Right cardiac atrium (tissue), 5 donors: ENCODE data around the gene GLI3. TPM values are rescaled to one million over a fixed set of nuclear protein-coding genes. Genes with fewer than 3 reads are reported as not detected.

Experiments used
- ATAC-seq, 2 donors: fragments of 200-7000 bp; cut with Tn5 transposase; one replicate each; pipeline versions ENCODE4 v1.8.0 to v1.9.1; 2020; ENCODE audit warnings: moderate library complexity in 2 of 2, mild to moderate bottlenecking in 1 of 2
- DNase-seq, 3 donors: peaks; one replicate each; pipeline ENCODE4 v3.0.0-alpha.2; 2020
- H3K27ac ChIP-seq: one replicate; pipeline ENCODE4 v1.5.1; 2013; ENCODE audit warnings: mild to moderate bottlenecking, low read length, control low read depth, moderate library complexity
- H3K27me3 ChIP-seq: one replicate; pipeline ENCODE4 v1.6.1; 2013; ENCODE audit not compliant: control insufficient read depth, insufficient read depth
- H3K4me1 ChIP-seq: one replicate; pipeline ENCODE4 v1.6.1; 2013; ENCODE audit warnings: low read length; ENCODE audit not compliant: control insufficient read depth, insufficient read depth
- H3K4me3 ChIP-seq: one replicate; pipeline ENCODE4 v1.5.1; 2013; ENCODE audit warnings: low read length, control low read depth
- H3K9me3 ChIP-seq: one replicate; pipeline ENCODE4 v1.6.1; 2013; ENCODE audit warnings: low read length; ENCODE audit not compliant: control insufficient read depth
- WGBS: extraction: QIAGEN DNeasy Blood & Tissue Kit; methylation state at CpG from one replicate; pipeline ENCODE4 v1.1.7; 2013; 5-methylcytosine and 5-hydroxymethylcytosine counted together
- intact Hi-C, 4 donors: fragments of 100-400 bp; cut with DNase I; formaldehyde crosslinking; loops; one replicate each; pipeline versions ENCODE4 v1.11.0 to v1.14.0; 2022 to 2023
- long read RNA-seq, 4 donors: library from polyadenylated mRNA; unstranded; transcript quantifications; one replicate each; pipeline ENCODE4 v2.0.0, GENCODE V29; 2020 to 2021
- polyA plus RNA-seq: library from polyadenylated mRNA; stranded (reverse); fragments of 200-250 nt; gene quantifications from one replicate; pipeline ENCODE4 v1.2.3, GENCODE V29; 2013
- total RNA-seq, 4 donors: library from RNA; stranded (reverse); fragmentation: NEBNext Ultra II Directional; extraction: Animal tissue kit (Norgen Biotek cat#: 25700); gene quantifications; one replicate each; pipeline ENCODE4 v1.2.1, GENCODE V29; 2021
- donor health status: healthy with polysubstance abuse.
- donor health status: DM: no; HTN: yes; CAD: no.
- donor health status: DM: no; HTN: no; CAD: no.
- donor health status: DM: no; HTN: yes; CAD: no; lungs with severe emphysema.
- donor health status: DM: yes; HTN: yes; CAD: no.

Gene GLI3
- total RNA-seq, result 1 to 10 TPM; 2.4 to 3.5 (median 2.8) TPM
- 0.50 TPM for polyA plus RNA-seq
- long read RNA-seq, donor 1, partial matches to known transcripts, result 0 of 3 reads
- long read RNA-seq, donor 1, other reads (novel, unspliced or antisense), result 2 of 3 reads
- long read RNA-seq, donor 2, partial matches to known transcripts, result 0 of 1 reads
- long read RNA-seq, donor 2, other reads (novel, unspliced or antisense), result 0 of 1 reads
- long read RNA-seq, donor 3, partial matches to known transcripts, result 3 of 5 reads
- long read RNA-seq, donor 3, other reads (novel, unspliced or antisense), result 2 of 5 reads
- long read RNA-seq, donor 4, result 0 reads

DNA sequence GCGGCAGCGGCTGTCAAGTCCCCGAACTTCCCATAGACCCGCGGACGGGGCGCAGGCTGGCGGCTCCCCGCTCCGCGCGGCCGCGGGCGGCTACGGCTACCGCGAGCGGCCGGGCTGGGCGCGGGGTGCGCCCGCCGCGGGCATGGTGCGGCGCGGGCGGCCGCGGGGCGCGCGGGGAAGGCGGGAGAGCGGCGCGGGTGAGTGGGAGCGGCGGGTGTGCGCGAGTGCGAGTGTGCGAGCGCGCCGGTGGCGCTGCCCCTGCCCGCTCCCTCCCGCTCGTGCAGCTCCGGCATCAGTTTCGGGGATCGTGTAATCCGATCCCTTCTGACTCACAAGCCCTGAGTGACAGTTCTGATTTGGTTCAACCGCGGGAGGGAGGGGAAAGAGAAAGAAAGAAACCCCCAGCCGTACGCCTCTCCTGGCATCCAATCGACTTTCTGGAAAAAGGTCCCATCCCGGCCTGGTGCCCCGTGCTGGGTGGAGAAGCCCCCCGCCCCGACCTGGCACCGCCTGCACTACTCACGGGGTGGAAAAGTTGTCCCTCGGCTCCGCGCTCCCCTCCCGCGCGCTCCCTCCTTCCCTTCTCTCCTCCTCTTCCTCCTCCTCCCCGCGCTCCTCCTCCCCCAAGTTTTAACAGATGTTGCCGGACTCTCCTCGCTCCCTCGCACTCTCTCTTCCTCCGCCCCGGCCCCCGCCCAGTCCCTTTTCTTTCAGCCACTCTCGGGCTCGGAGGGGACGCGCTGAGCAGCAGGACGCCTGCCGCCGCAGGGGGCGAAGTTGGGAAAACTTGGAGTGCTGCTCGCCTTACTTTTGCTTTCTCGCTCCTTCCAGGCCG is at the start of gene GLI3:
Gene GLI3, minus strand, starts transcription at position 234 of the 835 bp plus-strand sequence. CDS start 13,956 bp downstream, outside the sequence.
- DNase-seq, result peak; percentile 86 to 93 (median 92)
- H3K9me3 ChIP-seq, result no peaks in the 10 kb centered on the region
- H3K4me1 ChIP-seq, result no peaks in the 10 kb centered on the region
- ATAC-seq, result peak; percentile 92
- H3K27ac ChIP-seq, result peak within 1 kb of the TSS; percentile 83
- H3K27me3 ChIP-seq, result no peaks in the 10 kb centered on the region
- intact Hi-C loops, result loop anchor here in 1 of 4 donors (5.0 kb wide), 1 partner anchor 255 kb away; no protein-coding TSS in a partner anchor
- H3K4me3 ChIP-seq, result peak within 1 kb of the TSS; percentile 79
- under 1% methylated on average over 92 of the region's 92 CpGs for WGBS

DNA sequence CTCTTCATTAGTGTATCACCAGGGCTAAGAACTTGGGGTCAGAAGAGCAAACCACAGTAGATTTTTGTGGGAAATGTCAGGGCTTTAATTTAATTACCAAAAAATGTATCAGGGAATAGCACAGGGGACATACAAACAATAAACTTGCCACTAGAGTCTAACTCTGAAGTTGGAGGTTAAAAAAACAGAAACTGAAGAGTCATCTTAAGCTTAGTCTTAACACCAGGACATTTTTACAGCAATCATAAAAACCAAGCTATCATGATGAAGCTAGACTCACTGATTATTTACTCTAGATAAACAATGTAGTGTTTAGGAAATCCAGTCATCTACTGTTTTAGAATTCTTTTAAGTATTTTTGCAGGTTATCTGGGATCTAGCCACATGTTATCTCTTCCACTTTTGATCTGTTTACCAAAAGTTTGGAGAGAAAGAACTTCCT is 48.4 kb upstream of the GLI3 start:
- H3K4me1 ChIP-seq, result no peaks in the 10 kb centered on the region
- H3K27ac ChIP-seq, result no peak overlapping the region
- H3K27me3 ChIP-seq, result no peaks in the 10 kb centered on the region
- intact Hi-C loops, result no loop called here
- no peak for DNase-seq
- H3K4me3 ChIP-seq, result no peak overlapping the region
- no peak for ATAC-seq
- no peaks in the 10 kb centered on the region for H3K9me3 ChIP-seq

DNA sequence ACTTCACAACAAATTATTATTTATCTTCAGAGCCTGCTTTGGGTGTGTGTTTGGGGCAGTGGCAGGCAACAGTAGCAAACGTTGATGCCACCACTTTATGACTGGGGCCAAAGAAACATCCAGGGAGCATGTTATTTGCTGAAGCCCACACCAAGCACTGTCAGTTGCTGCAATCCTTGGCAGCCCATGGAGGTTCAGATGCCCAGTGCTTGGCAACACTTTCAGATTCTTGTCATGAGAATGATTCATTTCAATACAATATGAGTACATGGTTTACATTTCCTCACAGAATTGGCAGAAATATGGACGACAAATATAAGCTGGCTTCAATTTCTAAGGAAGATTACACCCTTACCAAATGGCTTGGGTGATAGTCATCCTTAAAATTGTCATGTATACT is 46.5 kb upstream of the GLI3 start:
- Histone ChIP-seq H3K27me3 (no peaks in the 10 kb centered on the region), H3K9me3 (no peaks in the 10 kb centered on the region), H3K27ac (no peak overlapping the region), H3K4me1 (no peaks in the 10 kb centered on the region), H3K4me3 (no peak overlapping the region)
- intact Hi-C loops, result no loop called here
- no peak for ATAC-seq
- DNase-seq, result no peak
- 65% methylated on average over 2 of the region's 2 CpGs for WGBS

DNA sequence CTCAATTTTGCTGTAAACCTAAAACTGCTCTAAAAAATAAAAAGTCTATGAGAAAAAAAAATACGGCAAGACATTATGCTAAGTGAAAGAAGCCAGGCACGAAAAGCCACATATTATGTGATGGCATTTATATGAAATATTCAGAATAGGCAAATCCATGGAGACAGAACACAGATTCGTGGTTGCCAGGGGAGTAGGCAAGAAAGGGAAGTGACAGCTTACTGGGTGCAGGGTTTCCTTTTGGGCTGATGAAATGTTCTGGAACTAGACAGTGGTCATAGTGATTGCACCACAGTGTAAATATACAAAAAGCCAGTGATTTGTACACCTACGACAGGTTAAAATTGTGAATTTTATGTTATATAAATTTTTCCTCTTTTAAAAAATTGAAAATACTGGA is 41.3 kb upstream of the GLI3 start:
- DNase-seq, result no peak
- ATAC-seq, result no peak
- 82% methylated on average over 4 of the region's 4 CpGs for WGBS
- no peak overlapping the region for H3K4me3 ChIP-seq
- H3K27ac ChIP-seq, result no peak overlapping the region
- intact Hi-C loops, result no loop called here
- H3K9me3 ChIP-seq, result no peaks in the 10 kb centered on the region
- no peaks in the 10 kb centered on the region for H3K27me3 ChIP-seq
- no peaks in the 10 kb centered on the region for H3K4me1 ChIP-seq

DNA sequence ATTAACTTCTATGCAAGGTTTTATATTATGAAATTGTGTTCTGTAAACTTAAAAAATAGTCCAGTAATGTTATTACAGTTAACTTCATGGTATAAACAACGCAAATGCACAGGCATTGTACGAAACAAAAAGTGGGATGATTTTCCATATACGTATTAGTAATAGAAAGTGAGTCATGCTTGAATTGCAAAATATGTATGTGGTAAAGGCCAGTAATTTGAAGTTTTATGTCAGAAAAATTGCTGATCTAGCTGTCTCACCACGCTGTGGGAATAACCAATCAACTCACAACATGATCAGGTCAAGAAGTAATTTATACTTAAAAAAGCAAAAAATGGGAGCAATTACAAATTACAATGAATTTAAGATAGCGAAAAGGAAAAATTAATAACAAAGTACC is 37.0 kb upstream of the GLI3 start:
- 93% methylated on average over 5 of the region's 5 CpGs for WGBS
- DNase-seq (no peak), ATAC-seq (no peak)
- Histone ChIP-seq H3K27me3 (no peaks in the 10 kb centered on the region), H3K9me3 (no peaks in the 10 kb centered on the region), H3K4me1 (no peaks in the 10 kb centered on the region), H3K27ac (no peak overlapping the region), H3K4me3 (no peak overlapping the region)
- intact Hi-C loops, result no loop called here

DNA sequence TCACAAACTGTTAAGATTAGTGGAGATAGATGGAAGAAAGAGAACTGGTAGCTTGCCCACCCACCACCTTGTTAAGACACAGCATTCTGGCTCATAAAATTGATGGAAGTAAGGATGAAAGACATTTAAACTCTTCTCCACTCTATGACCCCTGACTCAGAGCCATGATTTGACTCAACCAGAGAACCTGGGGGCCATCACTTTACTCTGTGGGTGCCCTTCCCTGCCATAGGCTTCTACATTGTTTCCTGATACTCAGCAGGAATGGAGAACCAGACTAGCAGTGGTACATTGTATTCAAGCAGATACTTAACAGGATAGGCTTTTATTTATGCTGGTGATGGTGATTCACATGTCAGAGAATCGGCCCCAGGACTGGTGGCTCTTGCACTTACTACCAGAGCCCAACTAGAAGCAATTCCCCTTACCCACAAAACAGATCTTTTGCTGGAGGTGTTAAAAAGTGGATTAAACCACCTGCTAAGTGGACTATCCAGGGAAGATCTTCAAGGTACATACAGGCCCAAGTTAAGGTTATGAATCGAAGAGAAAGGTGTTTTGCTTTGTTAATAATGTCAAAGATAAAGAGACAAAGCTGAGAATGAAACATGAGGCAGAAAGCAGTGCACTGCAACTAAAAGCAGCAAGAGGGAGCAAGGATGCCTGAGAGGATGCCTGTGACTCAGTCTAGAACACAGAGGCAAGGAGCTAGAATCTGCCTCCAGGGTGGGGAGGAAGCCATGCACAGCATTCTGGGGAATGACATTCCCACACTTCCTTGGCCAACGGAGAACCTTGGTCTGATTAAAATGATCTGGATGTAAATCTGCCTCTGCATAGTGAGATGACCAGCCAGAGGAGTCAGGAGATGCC is 36.0 kb upstream of the GLI3 start:
- H3K9me3 ChIP-seq, result no peaks in the 10 kb centered on the region
- 61% methylated on average over 3 of the region's 3 CpGs for WGBS
- no peak for ATAC-seq
- no peak overlapping the region for H3K4me3 ChIP-seq
- no peak for DNase-seq
- H3K4me1 ChIP-seq, result no peaks in the 10 kb centered on the region
- intact Hi-C loops, result no loop called here
- H3K27ac ChIP-seq, result no peak overlapping the region
- H3K27me3 ChIP-seq, result no peaks in the 10 kb centered on the region

DNA sequence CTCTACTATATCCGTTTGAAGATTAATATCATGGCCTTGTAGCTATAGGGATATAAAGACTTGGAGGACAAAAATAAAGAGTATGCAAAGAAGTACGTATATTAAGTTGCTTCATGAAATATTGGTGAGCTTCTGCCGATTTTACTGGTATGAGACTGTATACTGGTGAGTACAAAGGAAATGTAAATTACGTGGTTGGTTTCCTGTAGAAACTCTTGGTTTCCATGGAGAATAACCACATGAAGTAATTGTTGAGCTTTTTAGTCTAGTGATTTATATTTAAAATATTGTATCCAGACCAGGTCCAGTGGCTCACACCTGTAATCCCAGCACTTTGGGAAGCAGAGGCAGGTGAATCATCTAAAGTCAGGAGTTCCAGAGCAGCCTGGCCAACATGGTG is 32.2 kb upstream of the GLI3 start:
- DNase-seq (no peak), ATAC-seq (no peak)
- Histone ChIP-seq H3K4me1 (no peaks in the 10 kb centered on the region), H3K27me3 (no peaks in the 10 kb centered on the region), H3K9me3 (no peaks in the 10 kb centered on the region), H3K27ac (no peak overlapping the region), H3K4me3 (no peak overlapping the region)
- intact Hi-C loops, result no loop called here
- 81% methylated on average over 4 of the region's 4 CpGs for WGBS

DNA sequence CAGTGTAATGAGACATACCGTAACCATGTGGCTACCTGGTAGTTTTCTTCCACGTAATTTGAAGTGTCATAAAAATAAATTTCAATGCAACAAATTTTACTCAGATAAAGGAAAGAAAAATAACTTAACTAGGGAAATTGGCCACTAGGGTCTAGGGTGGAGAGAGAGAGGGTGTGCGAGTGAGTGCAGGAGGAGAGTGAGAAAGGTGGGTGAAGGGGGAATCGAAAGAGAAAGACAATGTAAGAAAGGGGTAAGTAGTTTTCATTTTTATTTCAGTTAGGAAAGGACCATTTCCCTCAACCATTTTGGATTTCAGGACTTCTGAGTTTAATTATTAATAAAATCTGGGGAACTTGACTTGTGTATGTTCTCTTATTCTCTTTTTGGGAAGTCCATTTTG is 27.7 kb upstream of the GLI3 start:
- no peak for DNase-seq
- Histone ChIP-seq H3K27ac (no peak overlapping the region), H3K4me3 (no peak overlapping the region), H3K4me1 (no peaks in the 10 kb centered on the region), H3K9me3 (no peaks in the 10 kb centered on the region), H3K27me3 (no peaks in the 10 kb centered on the region)
- WGBS, result 94% methylated on average over 4 of the region's 4 CpGs
- no peak for ATAC-seq
- intact Hi-C loops, result no loop called here

DNA sequence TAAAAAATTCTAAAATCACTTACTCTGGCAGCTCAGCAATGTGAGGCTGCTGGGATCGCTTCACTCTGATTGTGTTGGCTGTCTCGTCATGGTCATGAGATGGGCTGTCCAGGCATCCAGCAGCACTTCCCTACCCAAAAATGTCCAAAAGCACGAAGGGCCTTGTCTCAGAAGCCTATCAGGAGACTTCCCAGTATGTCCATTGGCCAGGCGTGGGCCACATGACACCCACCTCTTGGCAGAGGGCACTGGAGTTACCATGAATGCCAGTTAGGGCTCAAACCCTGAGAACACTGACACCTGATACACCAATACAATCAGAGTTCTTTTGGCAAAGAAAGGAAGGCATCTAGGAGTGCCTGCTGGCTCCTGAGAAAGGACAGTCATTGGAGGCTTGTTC is 27.0 kb upstream of the GLI3 start:
- WGBS, result 77% methylated on average over 4 of the region's 4 CpGs
- H3K27me3 ChIP-seq, result no peaks in the 10 kb centered on the region
- intact Hi-C loops, result no loop called here
- H3K27ac ChIP-seq, result no peak overlapping the region
- no peaks in the 10 kb centered on the region for H3K9me3 ChIP-seq
- H3K4me3 ChIP-seq, result no peak overlapping the region
- no peaks in the 10 kb centered on the region for H3K4me1 ChIP-seq
- peak; percentile 23 to 58 (median 56) for DNase-seq
- peak; percentile 89 to 92 for ATAC-seq

DNA sequence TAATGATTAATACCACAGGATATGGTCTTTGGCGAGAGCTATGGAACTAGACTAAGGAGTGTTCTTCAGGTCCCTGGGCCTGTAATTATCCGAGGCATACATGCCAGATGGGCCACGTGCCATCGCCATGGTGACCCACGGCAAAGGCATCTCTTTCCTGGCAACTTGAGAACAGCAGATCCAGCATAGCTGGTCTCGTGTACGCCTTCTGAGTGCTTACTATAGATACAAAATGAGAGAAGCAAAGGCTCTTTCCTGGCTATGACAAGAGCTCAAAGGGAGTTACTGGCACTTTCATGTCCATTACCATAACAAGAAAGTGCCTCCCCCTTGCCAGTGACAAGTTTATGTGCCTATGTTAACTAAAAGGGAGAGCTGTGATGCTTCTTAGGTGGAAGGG is 26.0 kb upstream of the GLI3 start:
- H3K4me3 ChIP-seq, result no peak overlapping the region
- no peaks in the 10 kb centered on the region for H3K9me3 ChIP-seq
- DNase-seq (peak; percentile 18 to 61 (median 53)), ATAC-seq (peak; percentile 51 to 65)
- intact Hi-C loops, result no loop called here
- WGBS, result 63% methylated on average over 7 of the region's 7 CpGs
- no peaks in the 10 kb centered on the region for H3K4me1 ChIP-seq
- H3K27ac ChIP-seq, result no peak overlapping the region
- no peaks in the 10 kb centered on the region for H3K27me3 ChIP-seq

DNA sequence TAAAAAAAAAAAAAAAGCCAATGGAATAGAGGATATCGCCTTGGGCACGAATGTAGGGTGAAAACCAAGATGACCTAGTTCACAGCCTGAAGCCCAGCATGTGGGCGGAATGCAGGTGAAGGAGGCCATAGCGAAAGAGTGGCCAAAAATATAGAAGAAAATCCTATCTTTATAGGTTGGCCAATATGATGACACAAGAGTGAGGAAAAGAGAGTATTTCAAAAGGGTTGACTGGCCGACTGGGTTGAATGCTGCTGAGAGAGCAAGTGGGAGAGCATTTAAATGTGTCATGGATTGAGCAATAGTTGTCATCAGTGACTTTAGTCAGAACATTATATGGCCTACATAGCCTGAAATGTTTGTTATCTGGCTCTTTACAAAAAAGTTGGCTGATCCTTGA is 17.2 kb upstream of the GLI3 start:
- no peak overlapping the region for H3K4me3 ChIP-seq
- intact Hi-C loops, result no loop called here
- no peaks in the 10 kb centered on the region for H3K4me1 ChIP-seq
- peak in 1 of 2 donors; percentile 36 for ATAC-seq
- H3K27ac ChIP-seq, result no peak overlapping the region
- no peaks in the 10 kb centered on the region for H3K27me3 ChIP-seq
- H3K9me3 ChIP-seq, result no peaks in the 10 kb centered on the region
- no peak for DNase-seq
- 91% methylated on average over 5 of the region's 5 CpGs for WGBS
